ENCODE results near the gene RCSD1.

Gene RCSD1

GRCh38 chr1:167752219-167752985 lies 122.4 kb downstream of the RCSD1 start:
- H3K79me1 ChIP-seq (replicated peaks; ENCODE audit: low read length, poor library complexity, severe bottlenecking): peaks cover 6% of the 10 kb centered on the region
- no peak overlapping the region for H2BK5ac ChIP-seq (ENCODE audit: low read depth, low read length, poor library complexity, severe bottlenecking)
- no peak overlapping the region for H2BK15ac ChIP-seq (ENCODE audit: low read depth, poor library complexity, severe bottlenecking)
- H3K4me2 ChIP-seq (ENCODE audit: low read length, poor library complexity, severe bottlenecking): no peak overlapping the region
- no peak for DNase-seq
- H3K36me3 ChIP-seq (ENCODE audit: control insufficient read depth in 1 of 2, insufficient read depth in 2 of 2, low read depth in 1 of 2, low read length in 2 of 2): peaks cover 0 to 4% of the 10 kb centered on the region in 2 experiments
- peak overlapping the region in 1 of 2 experiments; percentile 67 for H3K4me3 ChIP-seq (ENCODE audit: insufficient read depth in 1 of 2, low read depth in 1 of 2, low read length in 2 of 2)
- no peak overlapping the region for H2AK5ac ChIP-seq (ENCODE audit: low read length, severe bottlenecking)
- H2AFZ ChIP-seq (ENCODE audit: low read depth, low read length): no peak overlapping the region
- H4K8ac ChIP-seq (ENCODE audit: low read length): peak overlapping the region; percentile 19
- H3K9me3 ChIP-seq (ENCODE audit: control insufficient read depth, low read length): no peaks in the 10 kb centered on the region
- no peak overlapping the region for H4K91ac ChIP-seq (ENCODE audit: low read length)
- no peak overlapping the region for H3K14ac ChIP-seq (ENCODE audit: low read length in 2 of 2)
- H3K23ac ChIP-seq (ENCODE audit: low read length in 2 of 2): no peak overlapping the region
- H3K27me3 ChIP-seq (ENCODE audit: control insufficient read depth in 1 of 2, insufficient read depth in 1 of 2, low read length in 2 of 2): no peaks in the 10 kb centered on the region
- H2BK120ac ChIP-seq (ENCODE audit: low read depth, low read length): no peak overlapping the region
- no peak overlapping the region for H3K18ac ChIP-seq (ENCODE audit: low read depth in 1 of 2, low read length in 2 of 2)
- H3K4me1 ChIP-seq (ENCODE audit: control insufficient read depth, insufficient read depth, low read depth, low read length): peaks cover 11% of the 10 kb centered on the region
- H3K27ac ChIP-seq (ENCODE audit: low read length, poor library complexity, severe bottlenecking): no peak overlapping the region
- H3K9ac ChIP-seq (ENCODE audit: low read length): peak overlapping the region; percentile 73
- H3K4ac ChIP-seq (ENCODE audit: low read depth in 1 of 2, low read length in 2 of 2): no peak overlapping the region
- peak overlapping the region in 1 of 2 experiments; percentile 63 for H2BK12ac ChIP-seq (ENCODE audit: low read length in 2 of 2)

- no peak overlapping the region for H3K27ac ChIP-seq (ENCODE audit: low read length, poor library complexity, severe bottlenecking)
- no peak overlapping the region for H3K4me2 ChIP-seq (ENCODE audit: low read length, poor library complexity, severe bottlenecking)
- H3K27me3 ChIP-seq (ENCODE audit: control insufficient read depth in 1 of 2, insufficient read depth in 1 of 2, low read length in 2 of 2): no peaks in the 10 kb centered on the region
- no peak overlapping the region for H3K18ac ChIP-seq (ENCODE audit: low read depth in 1 of 2, low read length in 2 of 2)
- no peaks in the 10 kb centered on the region for H3K9me3 ChIP-seq (ENCODE audit: control insufficient read depth, low read length)
- H3K4me1 ChIP-seq (ENCODE audit: control insufficient read depth, insufficient read depth, low read depth, low read length): peaks cover 9% of the 10 kb centered on the region
- no peak overlapping the region for H2BK5ac ChIP-seq (ENCODE audit: low read depth, low read length, poor library complexity, severe bottlenecking)
- peak; percentile 51 for DNase-seq
- H3K4me3 ChIP-seq (ENCODE audit: insufficient read depth in 1 of 2, low read depth in 1 of 2, low read length in 2 of 2): peak overlapping the region in 1 of 2 experiments; percentile 6
- H2AFZ ChIP-seq (ENCODE audit: low read depth, low read length): no peak overlapping the region
- no peak overlapping the region for H2BK12ac ChIP-seq (ENCODE audit: low read length in 2 of 2)
- no peak overlapping the region for H4K91ac ChIP-seq (ENCODE audit: low read length)
- 28% methylated on average over 3 of the region's 3 CpGs for WGBS
- peaks cover 11% of the 10 kb centered on the region for H3K79me1 ChIP-seq (replicated peaks; ENCODE audit: low read length, poor library complexity, severe bottlenecking)
- H3K9ac ChIP-seq (ENCODE audit: low read length): peak overlapping the region; percentile 7
- H3K36me3 ChIP-seq (ENCODE audit: control insufficient read depth in 1 of 2, insufficient read depth in 2 of 2, low read depth in 1 of 2, low read length in 2 of 2): peaks cover 2 to 4% of the 10 kb centered on the region in 2 experiments
- no peak overlapping the region for H3K14ac ChIP-seq (ENCODE audit: low read length in 2 of 2)
- no peak overlapping the region for H2BK120ac ChIP-seq (ENCODE audit: low read depth, low read length)
- H3K4ac ChIP-seq (ENCODE audit: low read depth in 1 of 2, low read length in 2 of 2): no peak overlapping the region
- H2AK5ac ChIP-seq (ENCODE audit: low read length, severe bottlenecking): no peak overlapping the region
- H3K23ac ChIP-seq (ENCODE audit: low read length in 2 of 2): no peak overlapping the region
- H4K8ac ChIP-seq (ENCODE audit: low read length): no peak overlapping the region
- no peak overlapping the region for H2BK15ac ChIP-seq (ENCODE audit: low read depth, poor library complexity, severe bottlenecking)
These were observed 125.6 kb downstream of the RCSD1 start for GRCh38 chr1:167755654-167756053.

Data from mesenchymal stem cell (in vitro differentiated cells and primary cell).